Pons (tissue), 1 donor: ENCODE data around the gene INAVA.

ENCODE experiments used
- DNase-seq: peaks from one replicate; pipeline ENCODE4 v3.0.0-alpha.2; 2016; ENCODE audit warnings: low spot score

The INAVA gene

GRCh38 chr1:200877839-200878551 is 16.7 kb upstream of the INAVA start:
- no peak for DNase-seq

GRCh38 chr1:200880212-200880611 is 14.5 kb upstream of the INAVA start:
- no peak for DNase-seq

GRCh38 chr1:200883118-200883517 is 11.6 kb upstream of the INAVA start:
- DNase-seq = no peak

GRCh38 chr1:200885623-200886402 is 8.9 kb upstream of the INAVA start:
- DNase-seq = no peak

GRCh38 chr1:200886594-200886993 is 8.1 kb upstream of the INAVA start:
- DNase-seq = no peak

GRCh38 chr1:200887036-200887435 is 7.7 kb upstream of the INAVA start:
- no peak for DNase-seq

GRCh38 chr1:200887772-200888348 is 6.8 kb upstream of the INAVA start:
- DNase-seq = no peak

GRCh38 chr1:200888349-200888838 is 6.3 kb upstream of the INAVA start:
- no peak for DNase-seq

- DNase-seq = no peak
These were observed 5.1 kb upstream of the INAVA start for GRCh38 chr1:200889571-200889970.

GRCh38 chr1:200890027-200890426 is 4.7 kb upstream of the INAVA start:
- no peak for DNase-seq

- DNase-seq = no peak
These were observed 3.6 kb upstream of the INAVA start for GRCh38 chr1:200890818-200891773.

GRCh38 chr1:200891774-200892157 is 2.9 kb upstream of the INAVA start:
- DNase-seq = no peak

GRCh38 chr1:200892546-200892945 is 2.2 kb upstream of the INAVA start:
- DNase-seq = no peak

GRCh38 chr1:200892958-200893357 is 1.7 kb upstream of the INAVA start:
- DNase-seq = no peak

GRCh38 chr1:200893411-200893901 is 1.2 kb upstream of the INAVA start:
- no peak for DNase-seq

- no peak for DNase-seq
These were observed 716 bp downstream of the INAVA start for GRCh38 chr1:200895443-200895789.

GRCh38 chr1:200895801-200896530 is 1.3 kb downstream of the INAVA start:
- DNase-seq = no peak

- DNase-seq = no peak
These were observed 2.0 kb downstream of the INAVA start for GRCh38 chr1:200896531-200897196.

GRCh38 chr1:200897259-200897658 is 2.6 kb downstream of the INAVA start:
- no peak for DNase-seq

- DNase-seq = no peak
These were observed 4.3 kb downstream of the INAVA start for GRCh38 chr1:200899015-200899386.
